Sigmoid colon (tissue), 4 donors: ENCODE results near the gene ADORA3.

ENCODE experiments used
- EP300 ChIP-seq, 4 donors: sonication (generic); formaldehyde crosslinking; IDR thresholded peaks; one replicate each; pipeline ENCODE4 v1.6.1; 2017; ENCODE audit warnings: antibody characterized with exemption in 4 of 4
- POLR2A ChIP-seq, 2 donors: fragments of 450-650 bp; IDR thresholded peaks; one replicate each; pipeline ENCODE4 v1.6.1; 2016; ENCODE audit warnings: antibody characterized with exemption in 2 of 2, mild to moderate bottlenecking in 2 of 2, moderate library complexity in 2 of 2

DNA sequence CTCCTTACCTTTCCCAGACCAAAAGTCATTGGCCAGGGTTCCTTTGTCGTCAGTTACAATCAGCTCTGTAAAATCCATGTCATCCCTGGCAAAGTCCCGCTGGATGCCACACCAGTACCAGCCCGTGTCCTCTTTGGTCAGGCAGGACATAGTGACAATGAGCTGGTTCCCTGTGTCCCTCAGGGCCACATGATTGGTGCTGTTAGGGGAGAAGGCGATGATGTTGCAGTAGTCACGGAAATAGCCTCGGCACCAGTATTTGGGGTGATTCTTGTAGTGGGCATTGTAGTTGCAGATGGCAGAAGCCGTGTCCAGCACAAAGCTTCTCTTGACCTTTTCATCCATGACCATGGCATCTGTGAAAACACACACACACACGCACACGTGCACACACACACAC, 14.8 kb downstream of the ADORA3 start:
- TF ChIP-seq POLR2A (IDR thresholded peaks at IDR 0.05) (no peak), EP300 (IDR thresholded peaks at IDR 0.05) (no peak)
